Measurements from ENCODE around the gene CHST5.

Gene CHST5

DNA sequence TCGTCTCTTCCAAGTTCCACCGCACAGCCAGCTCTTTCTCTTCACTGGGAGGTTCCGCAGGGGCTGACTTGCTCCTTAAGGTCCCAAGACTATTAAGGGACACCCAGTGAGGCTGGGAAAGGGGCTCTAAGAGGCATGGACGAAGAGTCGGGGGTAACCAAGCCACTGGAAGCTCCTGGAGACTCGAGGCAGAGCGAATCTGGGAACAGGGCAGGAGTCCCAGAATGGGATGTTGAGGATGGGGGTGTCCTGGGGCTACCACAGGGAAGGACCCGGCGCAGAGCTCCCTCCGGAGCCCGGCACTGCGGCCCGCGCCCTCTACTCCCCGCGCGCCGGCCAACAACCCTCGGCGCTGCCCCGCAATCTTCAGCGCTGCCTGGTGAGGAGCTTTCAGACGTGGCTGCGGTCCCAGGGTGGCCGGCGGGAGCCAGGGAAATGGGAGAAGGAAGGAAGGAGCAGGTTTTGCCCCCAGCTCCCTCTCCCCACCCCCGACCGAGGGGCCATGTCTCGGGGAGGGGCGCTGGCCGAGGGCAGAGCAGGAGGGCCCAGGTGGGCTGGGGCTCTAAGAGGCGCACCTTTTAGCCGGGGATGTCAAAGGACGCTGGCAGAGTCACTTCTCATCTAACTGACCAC is 581 bp downstream of the CHST5 start:
- H3K27me3 ChIP-seq (ENCODE audit: control insufficient read depth, insufficient read depth, low read length): no peaks in the 10 kb centered on the region
- H2AFZ ChIP-seq: no peak overlapping the region
- TF ChIP-seq, protein P1, sequence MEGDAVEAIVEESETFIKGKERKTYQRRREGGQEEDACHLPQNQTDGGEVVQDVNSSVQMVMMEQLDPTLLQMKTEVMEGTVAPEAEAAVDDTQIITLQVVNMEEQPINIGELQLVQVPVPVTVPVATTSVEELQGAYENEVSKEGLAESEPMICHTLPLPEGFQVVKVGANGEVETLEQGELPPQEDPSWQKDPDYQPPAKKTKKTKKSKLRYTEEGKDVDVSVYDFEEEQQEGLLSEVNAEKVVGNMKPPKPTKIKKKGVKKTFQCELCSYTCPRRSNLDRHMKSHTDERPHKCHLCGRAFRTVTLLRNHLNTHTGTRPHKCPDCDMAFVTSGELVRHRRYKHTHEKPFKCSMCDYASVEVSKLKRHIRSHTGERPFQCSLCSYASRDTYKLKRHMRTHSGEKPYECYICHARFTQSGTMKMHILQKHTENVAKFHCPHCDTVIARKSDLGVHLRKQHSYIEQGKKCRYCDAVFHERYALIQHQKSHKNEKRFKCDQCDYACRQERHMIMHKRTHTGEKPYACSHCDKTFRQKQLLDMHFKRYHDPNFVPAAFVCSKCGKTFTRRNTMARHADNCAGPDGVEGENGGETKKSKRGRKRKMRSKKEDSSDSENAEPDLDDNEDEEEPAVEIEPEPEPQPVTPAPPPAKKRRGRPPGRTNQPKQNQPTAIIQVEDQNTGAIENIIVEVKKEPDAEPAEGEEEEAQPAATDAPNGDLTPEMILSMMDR (IDR thresholded peaks at IDR 0.05): no peak
- H3K27ac ChIP-seq: no peak overlapping the region
- H3K9ac ChIP-seq: no peak overlapping the region
- H3K4me2 ChIP-seq (ENCODE audit: low read length): no peak overlapping the region
- H3K4me1 ChIP-seq: no peaks in the 10 kb centered on the region
- no peaks in the 10 kb centered on the region for H3K36me3 ChIP-seq (ENCODE audit: control insufficient read depth, insufficient read depth, low read length)
- no peaks in the 10 kb centered on the region for H3K9me3 ChIP-seq (ENCODE audit: control insufficient read depth, low read length)
- no peak overlapping the region for H3K4me3 ChIP-seq (ENCODE audit: low read depth, low read length)
- no peaks in the 10 kb centered on the region for H3K79me2 ChIP-seq

GRCh38 chr16:75534560-75535205 is 1.2 kb downstream of the CHST5 start:
- Histone ChIP-seq H3K79me2 (no peaks in the 10 kb centered on the region), H3K36me3 (ENCODE audit: control insufficient read depth, insufficient read depth, low read length) (no peaks in the 10 kb centered on the region), H3K4me1 (no peaks in the 10 kb centered on the region), H2AFZ (no peak overlapping the region), H3K27me3 (ENCODE audit: control insufficient read depth, insufficient read depth, low read length) (no peaks in the 10 kb centered on the region), H3K9me3 (ENCODE audit: control insufficient read depth, low read length) (no peaks in the 10 kb centered on the region), H3K4me3 (ENCODE audit: low read depth, low read length) (no peak overlapping the region), H3K4me2 (ENCODE audit: low read length) (no peak overlapping the region), H3K27ac (no peak overlapping the region), H3K9ac (no peak overlapping the region)
- TF ChIP-seq, protein P1 (IDR thresholded peaks at IDR 0.05): no peak

- Histone ChIP-seq H3K27ac (no peak overlapping the region), H3K4me3 (ENCODE audit: low read depth, low read length) (no peak overlapping the region), H3K27me3 (ENCODE audit: control insufficient read depth, insufficient read depth, low read length) (no peaks in the 10 kb centered on the region), H2AFZ (no peak overlapping the region), H3K9ac (no peak overlapping the region), H3K4me2 (ENCODE audit: low read length) (no peak overlapping the region), H3K36me3 (ENCODE audit: control insufficient read depth, insufficient read depth, low read length) (no peaks in the 10 kb centered on the region), H3K79me2 (no peaks in the 10 kb centered on the region), H3K4me1 (no peaks in the 10 kb centered on the region), H3K9me3 (ENCODE audit: control insufficient read depth, low read length) (no peaks in the 10 kb centered on the region)
- TF ChIP-seq, protein P1 (IDR thresholded peaks at IDR 0.05): no peak
Observed at GRCh38 chr16:75532791-75533190, 3.1 kb downstream of the CHST5 start.

DNA sequence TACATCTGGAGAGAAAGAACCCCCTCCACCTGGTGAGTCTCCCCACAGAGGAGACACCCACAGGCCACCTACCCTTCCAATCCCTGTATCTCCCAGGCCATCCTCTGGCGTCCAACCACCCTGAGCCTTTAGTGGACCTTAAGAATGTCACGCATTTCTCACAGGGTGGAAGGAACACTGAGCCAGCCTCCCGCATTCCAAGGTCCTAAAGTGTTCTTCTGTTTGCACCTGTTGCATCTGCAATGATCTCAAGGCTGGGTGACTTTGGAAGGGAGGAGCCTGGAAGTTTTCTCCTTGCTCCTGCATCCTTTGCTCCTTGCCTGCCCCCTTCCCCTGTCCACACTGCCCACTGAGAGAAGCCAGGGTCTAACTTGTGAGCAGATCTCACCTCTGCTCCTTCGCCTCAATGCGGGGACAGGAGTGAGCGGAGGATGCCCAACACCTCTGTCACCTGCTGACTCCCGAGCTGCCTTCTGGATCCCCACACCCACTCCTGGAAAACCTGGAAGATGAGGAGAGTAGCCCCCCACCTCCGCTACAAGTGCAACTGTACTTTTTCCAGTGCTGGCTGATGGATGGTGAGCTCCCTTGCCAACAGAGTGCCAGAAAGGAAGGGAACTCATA is 3.7 kb downstream of the CHST5 start:
- H3K4me3 ChIP-seq (ENCODE audit: low read depth, low read length): no peak overlapping the region
- no peaks in the 10 kb centered on the region for H3K27me3 ChIP-seq (ENCODE audit: control insufficient read depth, insufficient read depth, low read length)
- TF ChIP-seq, protein P1 (IDR thresholded peaks at IDR 0.05): no peak
- no peak overlapping the region for H3K4me2 ChIP-seq (ENCODE audit: low read length)
- no peaks in the 10 kb centered on the region for H3K9me3 ChIP-seq (ENCODE audit: control insufficient read depth, low read length)
- no peak overlapping the region for H3K9ac ChIP-seq
- H3K36me3 ChIP-seq (ENCODE audit: control insufficient read depth, insufficient read depth, low read length): no peaks in the 10 kb centered on the region
- H3K4me1 ChIP-seq: no peaks in the 10 kb centered on the region
- no peaks in the 10 kb centered on the region for H3K79me2 ChIP-seq
- H3K27ac ChIP-seq: no peak overlapping the region
- no peak overlapping the region for H2AFZ ChIP-seq
